Activated naive CD8-positive, alpha-beta T cell treated with anti-CD3 and anti-CD28 coated beads, Interleukin-2, amount 50 U/mL, for 16 hours (primary cell): ENCODE results near the gene TRAT1.

Source experiments
- DNase-seq: peaks from one replicate; pipeline ENCODE4 v3.0.0-alpha.2; 2020; ENCODE audit warnings: low read depth, low spot score

The TRAT1 gene

GRCh38 chr3:108861401-108861800, 38.8 kb downstream of the TRAT1 start:
- no peak for DNase-seq

- no peak for DNase-seq
Measured at GRCh38 chr3:108862865-108863798, 40.5 kb downstream of the TRAT1 start.

- DNase-seq, result no peak
Measured at GRCh38 chr3:108863799-108864135, 41.2 kb downstream of the TRAT1 start.

- DNase-seq, result no peak
Measured at GRCh38 chr3:108877901-108878300, 55.3 kb downstream of the TRAT1 start.

GRCh38 chr3:108879915-108880314, 57.3 kb downstream of the TRAT1 start:
- DNase-seq, result no peak

- DNase-seq, result no peak
Measured at GRCh38 chr3:108882762-108883161, 60.2 kb downstream of the TRAT1 start.

GRCh38 chr3:108883373-108883772, 60.8 kb downstream of the TRAT1 start:
- DNase-seq, result no peak

GRCh38 chr3:108887121-108887520, 64.5 kb downstream of the TRAT1 start:
- DNase-seq, result no peak

GRCh38 chr3:108887777-108888176, 65.2 kb downstream of the TRAT1 start:
- DNase-seq, result no peak

GRCh38 chr3:108891833-108892232, 69.2 kb downstream of the TRAT1 start:
- no peak for DNase-seq

GRCh38 chr3:108894981-108895380, 72.4 kb downstream of the TRAT1 start:
- no peak for DNase-seq

GRCh38 chr3:108897883-108898282, 75.3 kb downstream of the TRAT1 start:
- no peak for DNase-seq

GRCh38 chr3:108899530-108899929, 76.9 kb downstream of the TRAT1 start:
- no peak for DNase-seq
